HG02623 (cell line): Measurements from ENCODE around the gene CAPN9.

Experiments
- ATAC-seq: cut with Tn5 transposase; IDR thresholded peaks from one replicate; pipeline ENCODE4 v1.9.1; 2021; ENCODE audit warnings: moderate library complexity; ENCODE audit not compliant: unreplicated experiment

The CAPN9 gene

DNA sequence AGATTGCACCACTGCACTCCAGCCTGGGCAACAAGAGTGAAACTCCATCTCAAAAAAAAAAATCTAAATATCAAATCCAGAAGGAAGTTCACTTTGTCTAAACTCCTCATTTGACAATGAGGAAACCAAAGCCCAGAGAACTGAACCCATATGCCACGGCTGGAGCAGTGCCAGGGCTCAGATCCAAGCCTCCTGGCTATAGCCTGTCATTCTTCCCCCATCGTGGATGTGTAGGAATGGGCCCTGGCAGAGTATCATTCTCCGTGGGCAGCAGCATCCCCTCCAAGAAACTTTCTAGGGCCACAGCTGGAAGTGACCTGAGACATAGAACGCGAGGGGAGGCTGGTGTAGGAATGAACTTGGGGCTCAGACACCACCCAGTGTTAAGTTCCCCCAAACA, 47.2 kb downstream of the CAPN9 start:
- ATAC-seq, result no peak

- ATAC-seq, result no peak
Measured at GRCh38 chr1:230794871-230795605, 47.9 kb downstream of the CAPN9 start.

- no peak for ATAC-seq
Measured at GRCh38 chr1:230796626-230797025, 49.4 kb downstream of the CAPN9 start.

DNA sequence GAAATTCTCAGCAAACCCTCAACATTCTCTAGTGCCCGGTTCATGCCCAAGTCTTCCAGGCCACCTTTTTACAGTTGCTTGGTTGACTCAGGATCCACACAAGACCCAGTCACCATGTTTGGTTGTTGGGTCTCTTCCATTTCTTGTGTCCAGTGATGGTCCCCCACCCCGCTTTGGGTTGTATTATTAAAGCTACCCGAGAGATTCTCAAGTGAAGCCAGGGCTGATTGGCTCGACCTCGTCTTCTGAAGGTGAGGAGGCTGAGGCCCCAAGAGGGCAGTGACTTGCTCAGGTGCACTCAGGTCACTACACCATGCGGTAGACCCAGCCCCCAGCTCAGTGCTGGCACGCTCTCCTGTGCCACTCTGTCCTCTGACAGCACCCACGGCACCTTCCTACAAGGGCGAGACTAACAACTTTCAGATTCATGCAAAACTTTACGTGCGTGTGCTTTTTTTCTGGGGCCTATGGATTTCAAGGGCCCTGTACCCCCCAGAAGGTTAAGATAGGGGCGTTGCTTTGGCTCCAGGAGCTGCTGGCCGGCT, 50.3 kb downstream of the CAPN9 start:
- ATAC-seq, result no peak

DNA sequence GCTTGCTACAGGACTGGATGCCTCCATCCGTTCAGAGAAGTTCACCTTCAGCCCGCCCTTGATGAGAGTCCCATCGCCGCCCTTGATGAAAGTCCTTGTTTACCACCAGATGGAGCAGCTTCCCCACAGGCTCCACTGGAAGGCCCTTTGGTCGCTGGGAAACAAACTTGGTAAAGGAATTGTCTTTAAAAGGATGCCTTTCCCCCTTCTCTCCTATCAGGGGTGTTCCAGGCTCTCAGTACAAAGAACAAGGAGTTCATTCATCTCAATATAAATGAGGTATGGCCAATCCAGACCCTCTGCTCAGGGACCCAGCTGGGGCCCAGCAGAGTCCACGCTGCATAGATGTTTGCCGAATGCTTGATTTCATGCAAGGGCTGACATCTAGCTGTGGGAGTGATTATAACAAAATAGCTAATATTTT, 50.8 kb downstream of the CAPN9 start:
- no peak for ATAC-seq

- ATAC-seq, result no peak
Measured at GRCh38 chr1:230798491-230798890, 51.3 kb downstream of the CAPN9 start.

DNA sequence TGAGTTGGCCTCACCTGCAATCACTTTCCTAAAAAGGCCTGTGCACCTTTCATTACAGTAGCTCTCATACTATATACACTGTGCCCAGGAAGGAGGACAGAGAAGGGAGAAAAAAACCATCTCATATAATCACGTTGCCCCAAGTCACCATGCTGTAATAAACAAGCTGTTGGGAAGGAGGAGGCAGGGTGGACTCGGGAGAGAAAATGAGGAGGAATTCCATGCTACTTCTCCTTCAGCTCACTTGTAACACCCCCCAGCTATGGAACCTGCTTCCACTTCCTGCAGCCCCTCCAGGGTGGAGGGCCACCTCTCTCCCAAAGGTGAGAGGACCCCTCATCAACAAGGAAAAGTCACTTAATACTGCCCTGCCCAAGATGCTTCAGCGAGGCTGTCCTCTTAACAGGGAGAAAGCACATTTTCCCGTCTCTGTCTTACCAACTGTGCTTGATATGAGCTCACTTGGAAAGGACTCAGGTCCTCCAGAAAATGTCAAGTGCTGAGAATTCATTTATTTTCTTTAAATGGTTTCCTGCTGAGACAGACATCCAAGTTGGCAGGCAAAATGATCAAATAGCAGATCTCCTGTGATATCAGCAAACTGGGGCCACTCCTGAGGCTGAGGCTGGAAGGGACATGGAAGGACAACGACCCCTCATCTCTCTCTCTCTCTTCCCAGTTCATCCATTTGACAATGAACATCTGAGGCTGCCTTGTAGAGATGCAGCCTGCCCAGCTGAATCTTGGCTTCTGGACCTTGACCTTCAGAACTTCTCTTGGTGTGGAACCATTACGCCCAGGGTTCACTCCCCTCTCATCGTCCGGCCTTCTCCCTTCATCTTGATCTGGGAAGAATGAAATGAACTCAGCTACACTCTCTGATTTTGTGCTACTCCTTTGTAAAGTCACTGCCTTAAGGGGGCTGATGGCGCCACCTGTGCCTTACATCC, 54.0 kb downstream of the CAPN9 start:
- ATAC-seq, result no peak

GRCh38 chr1:230804396-230804795, 57.2 kb downstream of the CAPN9 start:
- ATAC-seq, result no peak

- no peak for ATAC-seq
Measured at GRCh38 chr1:230806552-230806951, 59.4 kb downstream of the CAPN9 start.

- no peak for ATAC-seq
Measured at GRCh38 chr1:230807029-230807428, 59.8 kb downstream of the CAPN9 start.

GRCh38 chr1:230807561-230808280, 60.5 kb downstream of the CAPN9 start:
- ATAC-seq, result no peak

DNA sequence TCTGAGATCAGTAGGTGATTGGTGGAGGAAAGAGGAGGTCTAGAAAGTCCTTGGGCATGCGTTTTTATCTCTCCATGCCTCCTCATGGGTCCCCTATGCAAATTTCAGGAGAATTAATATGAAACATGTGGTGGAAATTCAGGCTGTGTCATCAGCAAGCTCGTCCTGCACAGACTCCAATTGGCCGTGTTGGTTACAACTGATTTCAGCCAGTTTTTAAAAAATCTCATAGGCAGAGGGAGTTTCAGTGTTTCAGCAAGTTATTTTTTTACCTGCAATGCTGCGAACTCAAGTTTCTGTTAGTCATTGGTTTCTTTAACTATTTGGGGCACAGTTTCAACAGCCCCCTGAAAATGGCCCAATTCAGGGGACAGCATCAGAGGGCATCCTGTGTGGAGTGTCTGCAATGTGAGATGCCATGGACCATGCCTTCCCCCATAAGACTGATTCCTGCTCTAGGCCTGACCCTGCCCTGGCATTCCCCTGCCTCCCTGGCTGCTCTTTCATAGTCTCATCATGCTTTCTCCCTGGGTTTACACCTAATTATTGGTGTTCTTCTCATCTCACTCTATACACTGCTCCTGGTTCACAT, 61.2 kb downstream of the CAPN9 start:
- no peak for ATAC-seq

DNA sequence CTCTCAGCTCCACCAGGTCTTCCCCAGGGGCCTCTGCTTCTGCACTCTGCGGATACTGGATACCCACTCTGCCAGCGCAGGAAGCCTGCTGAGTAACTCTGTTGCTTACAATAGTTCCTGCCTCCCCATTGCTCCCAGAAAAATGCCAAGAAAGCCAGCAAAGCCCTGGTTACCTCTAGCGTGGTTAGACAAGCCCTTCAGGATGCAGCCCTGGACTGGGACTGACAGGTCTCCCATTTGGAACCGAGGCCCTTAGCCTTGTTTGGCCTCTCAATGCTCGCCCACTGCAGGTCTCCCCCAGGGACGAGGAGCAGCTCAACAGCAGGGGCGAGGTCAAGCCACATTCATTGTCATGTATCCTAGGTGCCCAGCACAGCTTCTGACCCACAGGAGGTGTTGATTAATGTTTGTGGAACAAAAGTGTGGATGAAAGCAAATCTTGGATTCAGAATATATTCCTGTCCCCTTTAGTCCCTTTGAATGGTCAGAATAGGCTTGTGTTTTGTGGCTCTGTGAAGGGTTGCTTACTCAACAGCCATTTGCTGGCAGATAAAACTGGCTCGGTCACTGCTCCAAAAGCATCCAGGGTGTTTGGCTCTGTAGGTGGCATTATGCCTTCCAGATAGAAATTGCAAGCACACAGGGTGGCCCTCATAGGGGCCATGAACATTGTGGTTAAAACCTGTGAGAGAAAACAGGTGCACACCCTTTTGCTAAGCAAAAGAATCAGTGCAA, 62.2 kb downstream of the CAPN9 start:
- no peak for ATAC-seq

GRCh38 chr1:230812568-230812967, 65.4 kb downstream of the CAPN9 start:
- no peak for ATAC-seq

GRCh38 chr1:230814949-230815692, 67.9 kb downstream of the CAPN9 start:
- ATAC-seq, result no peak

DNA sequence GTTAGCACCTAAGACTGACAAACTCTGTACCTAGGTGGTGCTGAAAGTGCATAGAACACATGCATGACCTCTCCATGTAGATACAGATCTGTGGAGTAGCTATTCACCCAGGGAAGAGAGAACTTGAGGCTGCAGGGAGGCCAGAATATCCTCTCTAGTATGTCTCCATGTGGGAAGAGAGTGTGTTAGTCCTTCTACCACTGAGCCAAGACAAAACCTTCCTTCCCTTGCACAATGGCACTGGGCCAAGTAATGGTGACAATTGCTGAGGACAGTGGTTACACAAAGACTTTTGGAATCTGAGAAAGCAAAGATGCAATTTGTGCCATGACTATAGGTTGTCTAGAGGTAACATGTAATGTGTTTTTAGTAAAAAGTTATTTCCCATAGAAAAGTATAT, 68.8 kb downstream of the CAPN9 start:
- no peak for ATAC-seq

- ATAC-seq, result no peak
Measured at GRCh38 chr1:230818367-230818766, 71.2 kb downstream of the CAPN9 start.

DNA sequence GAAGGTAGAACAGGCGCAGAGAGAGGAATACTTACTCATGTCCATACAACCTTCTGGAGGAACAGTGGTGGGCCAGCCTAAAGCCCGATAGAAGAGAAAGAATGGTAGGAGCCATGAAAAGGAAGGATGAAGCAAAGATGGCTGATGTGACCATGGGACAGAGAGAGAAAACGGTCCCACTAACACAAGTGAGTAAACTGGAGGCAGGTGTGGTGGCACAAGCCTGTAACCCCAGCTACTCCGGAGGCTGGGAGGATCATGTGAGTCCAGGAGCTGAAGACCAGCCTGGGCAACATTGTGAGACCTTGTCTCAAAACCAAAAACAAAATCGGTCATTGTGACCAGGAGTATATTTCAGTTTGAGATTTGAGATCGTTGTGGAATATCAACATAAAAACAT, 71.7 kb downstream of the CAPN9 start:
- no peak for ATAC-seq

DNA sequence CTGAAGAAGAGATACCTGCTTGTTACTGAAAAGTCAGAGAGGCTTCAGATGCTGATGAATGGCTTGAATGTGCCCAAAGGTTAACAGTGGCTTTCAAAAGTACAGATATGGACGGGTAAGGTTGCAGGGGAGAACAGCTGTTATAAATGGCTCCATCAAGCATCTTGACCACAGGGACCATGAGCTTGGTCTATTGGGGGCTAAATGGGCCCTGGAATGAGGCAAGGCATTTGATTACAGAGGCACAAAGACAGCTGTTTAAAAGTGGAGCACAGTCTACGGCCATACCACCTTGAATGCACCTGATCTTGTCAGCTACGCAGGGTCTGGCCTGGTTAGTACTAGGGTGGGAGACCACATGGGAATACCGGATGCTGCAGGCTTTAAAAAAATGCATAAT, 72.8 kb downstream of the CAPN9 start:
- no peak for ATAC-seq
